Mesodermal cell (in vitro differentiated cells): ENCODE data around the gene CCDC91.

Experiments used
- H3K27ac ChIP-seq: 2 replicates; pipeline ENCODE4 v1.7.0; 2013; ENCODE audit warnings: mild to moderate bottlenecking, low read depth, low read length, moderate library complexity; ENCODE audit not compliant: severe bottlenecking
- H3K36me3 ChIP-seq: 2 replicates; pipeline ENCODE4 v1.7.1; 2013; ENCODE audit warnings: mild to moderate bottlenecking, low read length, moderate library complexity; ENCODE audit not compliant: control insufficient read depth, insufficient read depth
- H3K4me1 ChIP-seq: one replicate; pipeline ENCODE4 v1.7.1; 2013; ENCODE audit warnings: mild to moderate bottlenecking, low read length; ENCODE audit not compliant: insufficient read depth, control insufficient read depth, poor library complexity, severe bottlenecking
- H3K4me3 ChIP-seq: 2 replicates; pipeline ENCODE4 v1.7.0; 2013; ENCODE audit warnings: low read length, control low read depth, mild to moderate bottlenecking; ENCODE audit not compliant: insufficient read depth, poor library complexity, severe bottlenecking; ENCODE audit errors: extremely low read depth
- H3K9me3 ChIP-seq: 2 replicates; pipeline ENCODE4 v1.7.1; 2013; ENCODE audit warnings: mild to moderate bottlenecking, low read length, moderate library complexity; ENCODE audit not compliant: control insufficient read depth
- WGBS, 2 experiments: methylation state at CpG; one replicate each; pipeline ENCODE4 v1.1.5; 2013; ENCODE audit warnings: missing lambda C conversion rate in 2 of 2; ENCODE audit not compliant: insufficient coverage in 2 of 2; 5-methylcytosine and 5-hydroxymethylcytosine counted together

The CCDC91 gene

DNA sequence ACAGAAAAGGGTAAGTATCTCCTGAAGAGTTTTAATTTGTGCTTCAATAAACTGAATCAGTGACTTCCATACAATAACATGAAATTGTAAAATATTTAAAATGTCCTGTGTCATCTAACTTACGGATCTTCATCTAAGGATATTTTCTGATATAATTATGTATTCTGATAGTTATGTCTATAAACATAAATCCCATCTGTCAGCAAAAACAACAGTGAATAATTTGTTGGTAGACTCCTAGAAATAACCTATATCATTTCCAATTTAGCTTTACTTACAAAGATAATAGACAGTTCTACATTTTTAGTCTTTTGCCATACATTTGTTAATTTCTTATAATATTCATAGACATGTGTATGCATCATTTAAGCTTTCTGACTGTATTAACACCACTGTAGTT is 293.9 kb downstream of the CCDC91 start:
- no peak overlapping the region for H3K4me3 ChIP-seq
- H3K9me3 ChIP-seq, result no peaks in the 10 kb centered on the region
- no peaks in the 10 kb centered on the region for H3K4me1 ChIP-seq
- no peaks in the 10 kb centered on the region for H3K36me3 ChIP-seq
- WGBS, 2 experiments, result no CpG with 5 or more reads among the region's 1 CpG
- no peak overlapping the region for H3K27ac ChIP-seq

GRCh38 chr12:28486521-28486920 is 296.3 kb downstream of the CCDC91 start:
- Histone ChIP-seq H3K27ac (no peak overlapping the region), H3K36me3 (no peaks in the 10 kb centered on the region), H3K4me1 (no peaks in the 10 kb centered on the region), H3K9me3 (no peaks in the 10 kb centered on the region), H3K4me3 (no peak overlapping the region)
- no CpG with 5 or more reads among the region's 1 CpG for WGBS, 2 experiments

GRCh38 chr12:28489246-28489645 is 299.0 kb downstream of the CCDC91 start:
- Histone ChIP-seq H3K27ac (no peak overlapping the region), H3K4me1 (no peaks in the 10 kb centered on the region), H3K4me3 (no peak overlapping the region), H3K9me3 (no peaks in the 10 kb centered on the region), H3K36me3 (no peaks in the 10 kb centered on the region)
- no CpG with 5 or more reads among the region's 2 CpGs for WGBS, 2 experiments

DNA sequence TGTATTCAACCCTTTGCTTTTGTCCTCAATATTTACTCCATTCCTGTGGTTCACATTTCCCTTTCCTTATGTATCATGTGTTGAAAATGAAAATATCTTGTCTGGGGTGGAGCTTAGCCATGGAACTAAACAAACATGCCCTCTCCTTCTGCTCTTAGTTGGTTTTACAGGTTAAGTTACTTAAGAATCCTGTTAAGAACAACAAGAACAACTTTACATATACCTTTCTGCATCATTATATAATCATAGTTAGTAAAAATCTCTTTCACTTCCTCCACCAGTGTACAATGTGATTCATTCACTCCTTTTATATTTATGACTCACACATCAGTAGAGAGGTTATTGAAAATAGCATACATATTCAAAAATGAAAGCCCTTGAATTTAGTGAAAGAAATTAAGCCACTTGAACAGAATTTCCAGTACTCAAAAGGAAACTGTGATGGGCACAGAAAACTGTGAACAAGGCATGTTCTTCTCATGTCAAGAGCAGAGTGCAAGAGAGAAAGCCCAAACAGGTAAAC is 307.7 kb downstream of the CCDC91 start:
- Histone ChIP-seq H3K27ac (no peak overlapping the region), H3K4me1 (no peaks in the 10 kb centered on the region), H3K4me3 (no peak overlapping the region), H3K9me3 (no peaks in the 10 kb centered on the region), H3K36me3 (no peaks in the 10 kb centered on the region)

- no CpG with 5 or more reads among the region's 1 CpG for WGBS, 2 experiments
- Histone ChIP-seq H3K9me3 (no peaks in the 10 kb centered on the region), H3K4me1 (no peaks in the 10 kb centered on the region), H3K36me3 (no peaks in the 10 kb centered on the region), H3K27ac (no peak overlapping the region), H3K4me3 (no peak overlapping the region)
Observed at GRCh38 chr12:28498850-28499249, 308.6 kb downstream of the CCDC91 start.

GRCh38 chr12:28500373-28501024 is 310.2 kb downstream of the CCDC91 start:
- Histone ChIP-seq H3K4me1 (no peaks in the 10 kb centered on the region), H3K27ac (no peak overlapping the region), H3K4me3 (no peak overlapping the region), H3K9me3 (no peaks in the 10 kb centered on the region), H3K36me3 (no peaks in the 10 kb centered on the region)
- no CpG with 5 or more reads among the region's 1 CpG for WGBS, 2 experiments

DNA sequence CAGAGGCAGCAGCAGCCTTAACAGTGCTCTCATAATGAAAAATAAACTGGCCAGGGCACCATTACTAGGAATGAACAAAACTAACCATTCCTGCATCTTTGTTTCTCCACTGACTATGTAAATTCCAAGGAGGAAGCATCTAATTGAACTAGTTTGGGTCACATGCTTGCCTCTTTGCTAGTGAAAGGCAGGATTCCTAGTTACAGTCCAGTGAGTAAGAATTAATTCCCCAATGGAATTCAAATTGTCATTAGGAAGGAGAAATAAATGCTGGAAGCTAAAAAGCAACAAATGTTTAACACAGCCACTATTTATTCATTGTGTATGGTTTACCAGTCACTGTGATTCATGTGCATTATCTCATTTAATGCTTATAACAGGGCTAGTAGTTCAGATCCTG is 316.0 kb downstream of the CCDC91 start:
- Histone ChIP-seq H3K36me3 (no peaks in the 10 kb centered on the region), H3K4me1 (no peaks in the 10 kb centered on the region), H3K9me3 (no peaks in the 10 kb centered on the region), H3K27ac (no peak overlapping the region), H3K4me3 (no peak overlapping the region)

GRCh38 chr12:28507033-28507432 is 316.8 kb downstream of the CCDC91 start:
- Histone ChIP-seq H3K4me1 (no peaks in the 10 kb centered on the region), H3K27ac (no peak overlapping the region), H3K36me3 (no peaks in the 10 kb centered on the region), H3K4me3 (no peak overlapping the region), H3K9me3 (no peaks in the 10 kb centered on the region)

GRCh38 chr12:28507867-28508266 is 317.6 kb downstream of the CCDC91 start:
- Histone ChIP-seq H3K4me3 (no peak overlapping the region), H3K9me3 (no peaks in the 10 kb centered on the region), H3K36me3 (no peaks in the 10 kb centered on the region), H3K4me1 (no peaks in the 10 kb centered on the region), H3K27ac (no peak overlapping the region)
- 100% methylated on average over 1 of the region's 3 CpGs; no CpG with 5 or more reads in 1 of the 2 experiments for WGBS, 2 experiments

DNA sequence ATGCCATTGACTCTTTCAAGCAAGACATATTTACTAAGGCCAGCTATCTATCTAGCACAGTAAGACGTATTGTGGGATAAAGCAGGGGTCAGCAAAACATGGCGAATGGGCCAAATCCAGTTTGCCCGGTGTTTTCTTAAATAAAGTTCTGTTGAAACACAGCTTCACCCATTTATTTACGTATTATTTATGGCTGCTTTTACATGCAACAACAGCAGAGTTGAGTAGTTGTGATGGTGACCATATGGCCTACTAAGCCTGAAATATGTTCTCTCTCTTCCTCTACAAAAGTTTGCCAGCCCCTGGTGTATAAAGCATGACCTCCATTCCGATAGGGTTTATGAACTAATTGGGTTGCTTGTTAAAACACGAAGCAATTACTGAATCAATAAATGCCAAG is 322.1 kb downstream of the CCDC91 start:
- H3K9me3 ChIP-seq, result no peaks in the 10 kb centered on the region
- H3K27ac ChIP-seq, result no peak overlapping the region
- no peaks in the 10 kb centered on the region for H3K4me1 ChIP-seq
- WGBS, 2 experiments, result 63 to 77% methylated on average over 3 to 5 of the region's 6 CpGs
- H3K36me3 ChIP-seq, result no peaks in the 10 kb centered on the region
- no peak overlapping the region for H3K4me3 ChIP-seq

GRCh38 chr12:28512876-28513275 is 322.6 kb downstream of the CCDC91 start:
- no peak overlapping the region for H3K27ac ChIP-seq
- H3K4me3 ChIP-seq, result no peak overlapping the region
- no CpG with 5 or more reads among the region's 1 CpG for WGBS, 2 experiments
- no peaks in the 10 kb centered on the region for H3K9me3 ChIP-seq
- no peaks in the 10 kb centered on the region for H3K4me1 ChIP-seq
- no peaks in the 10 kb centered on the region for H3K36me3 ChIP-seq
